Vagina (tissue), 2 donors: Measurements from ENCODE around the gene CACNA2D1. TPM values are rescaled to one million over a fixed set of nuclear protein-coding genes. Genes with fewer than 3 reads are reported as not detected.

Experiments
- DNase-seq, 2 donors: peaks; one replicate each; pipeline ENCODE4 v3.0.0-alpha.2; 2017; ENCODE audit errors: extremely low spot score in 2 of 2
- H3K27ac ChIP-seq: fragments of 200-600 bp; sonication (generic); one replicate; pipeline ENCODE4 v1.5.1; 2019
- H3K27me3 ChIP-seq: fragments of 200-600 bp; sonication (generic); one replicate; pipeline ENCODE4 v1.5.1; 2019
- H3K36me3 ChIP-seq, 2 donors: fragments of 200-600 bp; sonication (generic); one replicate each; pipeline ENCODE4 v1.5.1; 2017 to 2019
- H3K4me1 ChIP-seq: fragments of 200-600 bp; sonication (generic); one replicate; pipeline ENCODE4 v1.5.1; 2019
- H3K4me3 ChIP-seq, 2 donors: fragments of 200-600 bp; sonication (generic); 1 replicate in 1 of 2; 2 replicates in 1 of 2; pipeline ENCODE4 v1.5.1; 2016 to 2019
- H3K9me3 ChIP-seq: fragments of 200-600 bp; sonication (generic); one replicate; pipeline ENCODE4 v1.5.1; 2019
- CTCF ChIP-seq, 3 experiments: fragments of 450-650 bp in 2 of 3; fragments of 200-600 bp in 1 of 3; sonication (generic) in 1 of 3; IDR thresholded peaks; one replicate each; pipeline ENCODE4 v1.5.1; 2017 to 2019; ENCODE audit warnings: antibody characterized with exemption in 3 of 3, mild to moderate bottlenecking in 2 of 3, moderate library complexity in 2 of 3
- POLR2A ChIP-seq, 2 donors: fragments of 450-650 bp; IDR thresholded peaks; one replicate each; pipeline ENCODE4 v1.6.1; 2017; ENCODE audit warnings: antibody characterized with exemption in 2 of 2, mild to moderate bottlenecking in 2 of 2, moderate library complexity in 2 of 2
- POLR2AphosphoS5 ChIP-seq, 2 donors: sonication (generic); formaldehyde crosslinking; IDR thresholded peaks; one replicate each; pipeline ENCODE4 v1.9.0; 2017; ENCODE audit warnings: antibody characterized with exemption in 2 of 2, mild to moderate bottlenecking in 2 of 2, low read depth in 1 of 2; ENCODE audit not compliant: insufficient read depth in 1 of 2
- intact Hi-C: fragments of 100-400 bp; cut with DNase I; formaldehyde crosslinking; loops from one replicate; pipeline ENCODE4 v1.15.1; 2023
- total RNA-seq: library from RNA; depleted of rRNA; stranded (reverse); fragments of >200 nt; gene quantifications from one replicate; pipeline ENCODE4 v1.2.3, GENCODE V29; 2016

The CACNA2D1 gene
- total RNA-seq, 1 donor from 2014 or later = 16.9 TPM

- H3K4me1 ChIP-seq = no peaks in the 10 kb centered on the region
- no peak overlapping the region for H3K27ac ChIP-seq
- no peak for TF ChIP-seq POLR2AphosphoS5 (IDR thresholded peaks at IDR 0.05; ENCODE audit: insufficient read depth in 1 of 2, low read depth in 1 of 2)
- no peak for TF ChIP-seq CTCF (IDR thresholded peaks at IDR 0.05)
- no peak for TF ChIP-seq POLR2A (IDR thresholded peaks at IDR 0.05)
- intact Hi-C loops = no loop called here
- no peaks in the 10 kb centered on the region for H3K9me3 ChIP-seq
- DNase-seq = no peak
- H3K27me3 ChIP-seq = no peaks in the 10 kb centered on the region
- no peaks in the 10 kb centered on the region for H3K36me3 ChIP-seq
- H3K4me3 ChIP-seq = no peak overlapping the region
Measured at GRCh38 chr7:82036146-82036886, 407.3 kb downstream of the CACNA2D1 start.

GRCh38 chr7:82035456-82035855, 408.1 kb downstream of the CACNA2D1 start:
- Histone ChIP-seq H3K4me1 (no peaks in the 10 kb centered on the region), H3K27ac (no peak overlapping the region), H3K27me3 (no peaks in the 10 kb centered on the region), H3K4me3 (no peak overlapping the region), H3K36me3 (no peaks in the 10 kb centered on the region), H3K9me3 (no peaks in the 10 kb centered on the region)
- no peak for DNase-seq
- intact Hi-C loops = no loop called here
- TF ChIP-seq POLR2A (IDR thresholded peaks at IDR 0.05) (no peak), POLR2AphosphoS5 (IDR thresholded peaks at IDR 0.05; ENCODE audit: insufficient read depth in 1 of 2, low read depth in 1 of 2) (no peak), CTCF (IDR thresholded peaks at IDR 0.05) (no peak)

- Histone ChIP-seq H3K27ac (no peak overlapping the region), H3K9me3 (no peaks in the 10 kb centered on the region), H3K27me3 (no peaks in the 10 kb centered on the region), H3K4me1 (no peaks in the 10 kb centered on the region), H3K36me3 (no peaks in the 10 kb centered on the region), H3K4me3 (no peak overlapping the region)
- no peak for DNase-seq
- intact Hi-C loops = no loop called here
- TF ChIP-seq POLR2AphosphoS5 (IDR thresholded peaks at IDR 0.05; ENCODE audit: insufficient read depth in 1 of 2, low read depth in 1 of 2) (no peak), POLR2A (IDR thresholded peaks at IDR 0.05) (no peak)
Measured at GRCh38 chr7:82032901-82033300, 410.7 kb downstream of the CACNA2D1 start.

DNA sequence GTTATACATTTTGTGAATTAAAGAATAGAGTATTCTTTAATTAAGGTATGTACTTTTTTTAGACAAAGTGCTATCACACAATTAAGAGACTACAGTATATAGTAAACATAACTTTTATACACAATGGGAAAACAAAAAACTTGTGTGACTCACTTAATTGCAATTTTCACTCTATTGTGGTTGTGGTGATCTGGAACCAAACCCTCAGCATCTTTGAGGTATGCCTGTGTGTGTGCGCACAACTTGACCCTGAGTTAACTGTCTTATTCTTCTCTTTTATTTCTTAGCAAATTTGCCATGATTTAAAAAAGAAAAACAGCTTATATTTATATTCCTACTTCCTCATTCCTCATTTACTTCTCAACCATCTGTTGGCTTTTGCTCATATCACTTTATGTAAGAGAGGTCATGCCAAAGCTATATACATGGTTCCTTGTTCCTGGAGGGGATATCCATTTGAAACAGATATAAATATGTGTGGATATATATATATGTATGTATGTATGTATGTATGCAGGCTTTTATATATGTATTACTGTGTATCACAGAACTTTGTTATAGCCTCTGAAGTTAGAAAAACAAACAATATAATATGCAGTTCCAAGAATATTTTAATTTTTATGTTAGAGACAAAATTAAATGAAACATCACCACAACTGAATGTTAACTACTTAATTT, 414.2 kb downstream of the CACNA2D1 start:
- H3K4me1 ChIP-seq = no peaks in the 10 kb centered on the region
- no peak overlapping the region for H3K4me3 ChIP-seq
- no peaks in the 10 kb centered on the region for H3K27me3 ChIP-seq
- intact Hi-C loops = no loop called here
- TF ChIP-seq CTCF (IDR thresholded peaks at IDR 0.05) (no peak), POLR2A (IDR thresholded peaks at IDR 0.05) (no peak), POLR2AphosphoS5 (IDR thresholded peaks at IDR 0.05; ENCODE audit: insufficient read depth in 1 of 2, low read depth in 1 of 2) (no peak)
- no peak overlapping the region for H3K27ac ChIP-seq
- no peaks in the 10 kb centered on the region for H3K36me3 ChIP-seq
- H3K9me3 ChIP-seq = no peaks in the 10 kb centered on the region
- no peak for DNase-seq

GRCh38 chr7:82028097-82028496, 415.5 kb downstream of the CACNA2D1 start:
- Histone ChIP-seq H3K27ac (no peak overlapping the region), H3K9me3 (no peaks in the 10 kb centered on the region), H3K36me3 (no peaks in the 10 kb centered on the region), H3K4me3 (no peak overlapping the region), H3K27me3 (no peaks in the 10 kb centered on the region), H3K4me1 (no peaks in the 10 kb centered on the region)
- no peak for DNase-seq
- intact Hi-C loops = no loop called here
- TF ChIP-seq POLR2AphosphoS5 (IDR thresholded peaks at IDR 0.05; ENCODE audit: insufficient read depth in 1 of 2, low read depth in 1 of 2) (no peak), CTCF (IDR thresholded peaks at IDR 0.05) (no peak), POLR2A (IDR thresholded peaks at IDR 0.05) (no peak)
